Vagina (tissue), 2 donors: ENCODE results near the gene MACROD2.

Experiments used
- CTCF ChIP-seq, 3 experiments: fragments of 450-650 bp in 2 of 3; fragments of 200-600 bp in 1 of 3; sonication (generic) in 1 of 3; IDR thresholded peaks; one replicate each; pipeline ENCODE4 v1.5.1; 2017 to 2019; ENCODE audit warnings: antibody characterized with exemption in 3 of 3, mild to moderate bottlenecking in 2 of 3, moderate library complexity in 2 of 3
- POLR2A ChIP-seq, 2 donors: fragments of 450-650 bp; IDR thresholded peaks; one replicate each; pipeline ENCODE4 v1.6.1; 2017; ENCODE audit warnings: antibody characterized with exemption in 2 of 2, mild to moderate bottlenecking in 2 of 2, moderate library complexity in 2 of 2
- POLR2AphosphoS5 ChIP-seq, 2 donors: sonication (generic); formaldehyde crosslinking; IDR thresholded peaks; one replicate each; pipeline ENCODE4 v1.9.0; 2017; ENCODE audit warnings: antibody characterized with exemption in 2 of 2, mild to moderate bottlenecking in 2 of 2, low read depth in 1 of 2; ENCODE audit not compliant: insufficient read depth in 1 of 2

GRCh38 chr20:14449323-14449722 lies 454.0 kb downstream of the MACROD2 start:
- TF ChIP-seq CTCF (IDR thresholded peaks at IDR 0.05) (no peak), POLR2A (IDR thresholded peaks at IDR 0.05) (no peak), POLR2AphosphoS5 (IDR thresholded peaks at IDR 0.05; ENCODE audit: insufficient read depth in 1 of 2, low read depth in 1 of 2) (no peak)
